Activated naive CD4-positive, alpha-beta T cell treated with anti-CD3 and anti-CD28 coated beads for 36 hours (primary cell): ENCODE data around the gene SMAD2. TPM values are rescaled to one million over a fixed set of nuclear protein-coding genes. Genes with fewer than 3 reads are reported as not detected.
"Not testable (repeated sequence)": the region's sequence is repeated elsewhere in the genome, so short reads cannot be mapped to it uniquely, and the experiment has no call there.

Experiments used
- CTCF ChIA-PET: fragments of 350-600 bp; sonication (Branson Sonifier 250); formaldehyde crosslinking; loops from one replicate; lab custom pipeline; 2021; ENCODE audit warnings: antibody characterized with exemption; lab: Charles Lee
- DNase-seq: peaks from one replicate; pipeline ENCODE4 v3.0.0-alpha.2; 2020
- H3K27ac Mint-ChIP-seq: one replicate; pipeline ENCODE4 v1.8.0; 2021; ENCODE audit warnings: mild to moderate bottlenecking, mixed read lengths
- H3K27me3 Mint-ChIP-seq: one replicate; pipeline ENCODE4 v1.8.0; 2021; ENCODE audit warnings: low read depth, mixed read lengths
- H3K36me3 Mint-ChIP-seq: one replicate; pipeline ENCODE4 v1.8.0; 2021; ENCODE audit warnings: low read depth, mixed read lengths
- H3K4me1 Mint-ChIP-seq: one replicate; pipeline ENCODE4 v1.8.0; 2021; ENCODE audit warnings: low read depth, mixed read lengths
- H3K4me3 Mint-ChIP-seq: one replicate; pipeline ENCODE4 v1.8.0; 2021; ENCODE audit warnings: mild to moderate bottlenecking, moderate library complexity, mixed read lengths
- H3K9me3 Mint-ChIP-seq: one replicate; pipeline ENCODE4 v1.8.0; 2021; ENCODE audit warnings: mixed read lengths
- intact Hi-C: fragments of 100-400 bp; cut with micrococcal nuclease; formaldehyde crosslinking; loops from one replicate; pipeline ENCODE4 v1.15.1; 2023
- total RNA-seq, 2 experiments: library from RNA; stranded (reverse); gene quantifications; one replicate each; pipeline ENCODE4 v1.2.3, GENCODE V29; 2021

SMAD2 gene
- 100 to 1,000 TPM; 106 to 116 TPM for total RNA-seq

DNA sequence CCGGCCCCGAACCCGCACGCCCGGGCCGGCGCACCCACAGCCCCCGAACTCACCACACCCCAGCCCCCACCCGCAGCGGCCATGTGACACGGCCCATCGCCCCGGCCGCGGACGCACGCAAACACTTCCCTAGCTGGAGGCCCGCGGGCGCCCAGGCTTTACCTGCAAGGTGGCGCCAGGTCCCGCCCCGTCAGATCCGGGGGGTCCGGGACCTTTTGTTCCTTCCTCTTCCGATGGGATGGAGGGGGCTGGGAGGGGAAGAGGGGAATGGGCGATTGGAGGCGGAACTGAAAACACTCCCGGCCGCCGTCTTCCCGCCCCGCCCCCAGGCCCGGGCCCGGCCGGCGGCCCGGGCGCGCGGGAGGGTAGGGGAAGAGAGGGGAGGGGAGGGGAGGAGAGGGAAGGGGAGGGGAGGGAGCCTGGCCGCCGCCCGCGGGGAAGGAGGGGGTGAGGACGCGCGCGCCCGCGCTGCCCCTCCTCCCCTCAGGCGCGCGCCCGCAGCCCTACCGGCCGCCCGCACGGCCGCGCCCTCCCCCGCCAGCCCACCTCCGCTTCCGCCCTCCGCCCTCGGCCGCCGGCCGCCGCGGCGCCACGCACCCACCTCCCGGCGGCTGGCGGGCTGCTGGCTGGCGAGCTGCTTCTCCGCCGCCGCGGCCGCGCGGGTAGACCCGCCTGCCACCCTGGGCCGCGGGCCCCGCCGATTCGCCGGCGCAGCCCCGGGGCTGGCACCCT, at the start of gene SMAD2:
TSS of gene SMAD2 (minus strand) at position 461 of the 732 bp plus-strand sequence. CDS start 33,903 bp downstream, outside the sequence.
- peak within 1 kb of the TSS; percentile 81 for H3K4me3 Mint-ChIP-seq
- CTCF ChIA-PET, result interaction anchor here (0.6 to 1.3 kb wide), 2 partner anchors 25 to 83 kb away, joined by 3 read pairs; no protein-coding TSS in a partner anchor
- H3K4me1 Mint-ChIP-seq, result peaks cover 42% of the 10 kb centered on the region

GRCh38 chr18:47979611-47980200, 49.2 kb upstream of the SMAD2 start:
- no peaks in the 10 kb centered on the region for H3K27me3 Mint-ChIP-seq
- H3K9me3 Mint-ChIP-seq, result no peaks in the 10 kb centered on the region
- H3K27ac Mint-ChIP-seq, result no peak overlapping the region
- intact Hi-C loops, result no loop called here
- H3K4me3 Mint-ChIP-seq, result no peak overlapping the region
- no peaks in the 10 kb centered on the region for H3K4me1 Mint-ChIP-seq
- CTCF ChIA-PET, result no interaction called here
- H3K36me3 Mint-ChIP-seq, result no peaks in the 10 kb centered on the region
- DNase-seq, result no peak

More for the DNA sequence above, at the start of gene SMAD2:
- Mint-ChIP-seq H3K36me3 (no peaks in the 10 kb centered on the region), H3K27me3 (no peaks in the 10 kb centered on the region), H3K9me3 (no peaks in the 10 kb centered on the region), H3K27ac (peak within 1 kb of the TSS; percentile 87)
- intact Hi-C loops, result loop anchor here (1.0 to 10.0 kb wide), 7 partner anchors 18 to 1562 kb away; partner anchors contain the start of genes HDHD2 and RPL17
- peak; percentile 79 for DNase-seq

GRCh38 chr18:47978603-47979002, 48.1 kb upstream of the SMAD2 start:
- Mint-ChIP-seq H3K9me3 (no peaks in the 10 kb centered on the region), H3K27me3 (no peaks in the 10 kb centered on the region), H3K27ac (no peak overlapping the region), H3K4me3 (no peak overlapping the region), H3K4me1 (no peaks in the 10 kb centered on the region), H3K36me3 (no peaks in the 10 kb centered on the region)
- DNase-seq, result no peak
- CTCF ChIA-PET, result no interaction called here
- intact Hi-C loops, result no loop called here

DNA sequence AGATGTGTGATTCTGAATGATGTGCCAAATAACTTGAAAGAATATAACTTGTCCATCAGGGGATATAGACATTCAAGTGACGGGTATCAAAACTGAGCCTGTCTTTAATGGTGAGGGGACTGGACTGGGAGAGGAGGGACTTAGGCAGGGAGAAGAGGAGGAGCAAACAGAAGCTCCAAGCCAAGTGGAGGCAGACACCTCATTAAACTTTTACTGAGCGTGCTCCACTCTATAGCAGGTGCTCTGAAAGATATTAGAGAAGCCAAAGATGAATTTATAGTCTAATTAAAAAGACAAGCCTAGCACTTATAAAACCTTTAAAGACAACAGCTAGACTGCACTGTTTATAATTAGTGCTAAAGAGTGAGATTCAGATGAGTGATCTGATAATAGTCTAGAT, 47.7 kb upstream of the SMAD2 start:
- no peak for DNase-seq
- Mint-ChIP-seq H3K9me3 (no peaks in the 10 kb centered on the region), H3K4me1 (no peaks in the 10 kb centered on the region), H3K36me3 (no peaks in the 10 kb centered on the region), H3K27me3 (no peaks in the 10 kb centered on the region), H3K27ac (no peak overlapping the region), H3K4me3 (no peak overlapping the region)
- CTCF ChIA-PET, result no interaction called here
- intact Hi-C loops, result no loop called here

GRCh38 chr18:47975701-47976100, 45.2 kb upstream of the SMAD2 start:
- no peaks in the 10 kb centered on the region for H3K9me3 Mint-ChIP-seq
- H3K27me3 Mint-ChIP-seq, result peaks cover 7% of the 10 kb centered on the region
- intact Hi-C loops, result no loop called here
- no peak overlapping the region for H3K4me3 Mint-ChIP-seq
- H3K27ac Mint-ChIP-seq, result no peak overlapping the region
- no peaks in the 10 kb centered on the region for H3K4me1 Mint-ChIP-seq
- DNase-seq, result no peak
- H3K36me3 Mint-ChIP-seq, result no peaks in the 10 kb centered on the region
- CTCF ChIA-PET, result interaction anchor here (0.7 kb wide), 1 partner anchor 934 kb away, joined by 3 read pairs; no protein-coding TSS in a partner anchor

DNA sequence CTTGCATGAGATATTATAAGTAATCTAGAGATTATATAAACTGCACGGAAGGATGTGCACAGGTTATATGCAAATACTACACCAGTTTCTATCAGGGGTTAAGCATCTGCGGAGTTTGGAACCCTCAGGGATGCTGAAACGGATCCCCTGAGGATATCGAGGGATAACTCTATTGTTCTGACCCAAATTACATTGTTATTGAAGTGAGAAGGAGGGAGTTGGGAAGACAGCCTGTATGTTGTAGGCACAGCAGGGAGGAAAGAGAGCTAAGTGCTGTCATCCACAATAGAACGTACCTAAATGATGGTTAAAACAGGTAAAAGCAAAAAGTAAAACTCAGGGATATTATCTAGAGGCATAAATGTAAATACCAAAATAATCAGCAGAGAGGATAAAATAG, 44.6 kb upstream of the SMAD2 start:
- H3K27me3 Mint-ChIP-seq, result peaks cover 7% of the 10 kb centered on the region
- H3K4me1 Mint-ChIP-seq, result no peaks in the 10 kb centered on the region
- H3K36me3 Mint-ChIP-seq, result no peaks in the 10 kb centered on the region
- intact Hi-C loops, result no loop called here
- CTCF ChIA-PET, result no interaction called here
- H3K27ac Mint-ChIP-seq, result no peak overlapping the region
- H3K4me3 Mint-ChIP-seq, result no peak overlapping the region
- DNase-seq, result no peak
- no peaks in the 10 kb centered on the region for H3K9me3 Mint-ChIP-seq

GRCh38 chr18:47970664-47971531, 40.4 kb upstream of the SMAD2 start:
- Mint-ChIP-seq H3K27me3 (peaks cover 7% of the 10 kb centered on the region), H3K4me1 (no peaks in the 10 kb centered on the region), H3K36me3 (no peaks in the 10 kb centered on the region), H3K4me3 (no peak overlapping the region), H3K9me3 (no peaks in the 10 kb centered on the region), H3K27ac (no peak overlapping the region)
- intact Hi-C loops, result no loop called here
- DNase-seq, result no peak
- CTCF ChIA-PET, result no interaction called here

DNA sequence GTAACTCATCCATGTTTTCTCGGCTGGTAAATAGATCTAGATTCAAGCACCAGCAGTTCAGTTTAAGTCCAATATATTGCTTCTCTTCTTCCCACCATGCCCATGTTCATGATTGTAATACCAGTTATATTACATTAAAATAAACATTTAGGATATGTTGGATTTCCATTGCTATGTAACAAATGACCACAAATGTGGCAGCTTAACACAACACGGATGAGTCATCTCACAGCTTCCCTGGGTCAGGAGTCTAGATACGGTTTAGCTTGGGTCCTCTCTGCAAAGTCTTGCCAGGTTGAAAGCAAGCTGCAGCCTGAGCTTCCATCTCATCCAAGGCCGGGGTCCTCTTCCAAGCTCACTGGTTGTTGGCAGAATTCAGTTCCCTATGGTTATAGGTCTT, 39.4 kb upstream of the SMAD2 start:
- peaks cover 7% of the 10 kb centered on the region for H3K27me3 Mint-ChIP-seq
- H3K4me1 Mint-ChIP-seq, result no peaks in the 10 kb centered on the region
- no peak for DNase-seq
- CTCF ChIA-PET, result no interaction called here
- intact Hi-C loops, result no loop called here
- no peaks in the 10 kb centered on the region for H3K9me3 Mint-ChIP-seq
- no peak overlapping the region for H3K27ac Mint-ChIP-seq
- no peaks in the 10 kb centered on the region for H3K36me3 Mint-ChIP-seq
- no peak overlapping the region for H3K4me3 Mint-ChIP-seq

DNA sequence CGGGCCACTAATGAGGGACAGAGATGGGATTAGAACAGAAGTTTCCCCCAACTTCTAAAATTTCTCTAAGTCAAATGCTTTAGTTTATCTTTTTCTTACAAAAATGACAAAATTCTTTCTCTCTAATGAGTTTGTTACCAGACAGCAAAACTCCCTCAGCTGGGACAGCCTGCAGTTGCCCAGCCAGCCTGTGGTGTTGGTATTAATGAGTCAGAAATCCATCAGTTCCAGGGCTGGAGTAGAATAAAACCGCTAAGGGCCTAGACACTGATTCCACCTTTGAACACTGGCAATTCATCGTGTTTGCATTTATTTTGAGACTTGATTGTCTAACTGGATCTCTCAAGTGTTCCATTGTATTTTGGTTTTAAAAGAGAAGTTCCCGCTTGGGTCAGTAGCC, 38.3 kb upstream of the SMAD2 start:
- CTCF ChIA-PET, result no interaction called here
- H3K9me3 Mint-ChIP-seq, result no peaks in the 10 kb centered on the region
- H3K4me3 Mint-ChIP-seq, result no peak overlapping the region
- peaks cover 7% of the 10 kb centered on the region for H3K27me3 Mint-ChIP-seq
- H3K36me3 Mint-ChIP-seq, result no peaks in the 10 kb centered on the region
- DNase-seq, result no peak
- H3K4me1 Mint-ChIP-seq, result no peaks in the 10 kb centered on the region
- intact Hi-C loops, result no loop called here
- H3K27ac Mint-ChIP-seq, result no peak overlapping the region

GRCh38 chr18:47968006-47968676, 37.7 kb upstream of the SMAD2 start:
- H3K27ac Mint-ChIP-seq, result no peak overlapping the region
- no peaks in the 10 kb centered on the region for H3K9me3 Mint-ChIP-seq
- no peak overlapping the region for H3K4me3 Mint-ChIP-seq
- DNase-seq, result no peak
- H3K36me3 Mint-ChIP-seq, result no peaks in the 10 kb centered on the region
- H3K27me3 Mint-ChIP-seq, result peaks cover 7% of the 10 kb centered on the region
- CTCF ChIA-PET, result no interaction called here
- H3K4me1 Mint-ChIP-seq, result no peaks in the 10 kb centered on the region
- intact Hi-C loops, result no loop called here

DNA sequence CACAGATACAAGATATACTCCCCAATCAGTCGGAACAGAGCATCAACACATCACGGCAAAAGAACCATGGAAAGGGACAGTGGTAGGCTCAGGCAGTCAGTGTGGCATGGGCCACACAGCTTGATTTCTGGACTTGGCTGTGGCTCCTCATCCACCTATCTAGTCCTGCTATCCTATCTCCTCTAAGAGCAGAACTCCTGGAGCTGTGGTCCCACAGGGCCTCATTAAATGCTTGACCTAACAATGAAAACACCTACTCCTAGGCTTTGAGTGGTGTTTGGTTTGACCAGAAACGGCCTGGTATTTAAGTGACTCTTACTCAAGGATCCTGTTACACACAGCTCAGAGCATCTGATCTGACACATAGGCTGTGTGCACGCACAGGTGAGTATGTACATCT, 33.6 kb upstream of the SMAD2 start:
- no peak for DNase-seq
- Mint-ChIP-seq H3K4me3 (no peak overlapping the region), H3K27me3 (no peaks in the 10 kb centered on the region), H3K36me3 (peaks cover 3% of the 10 kb centered on the region), H3K4me1 (no peaks in the 10 kb centered on the region), H3K9me3 (peaks cover 18% of the 10 kb centered on the region), H3K27ac (no peak overlapping the region)
- intact Hi-C loops, result no loop called here
- CTCF ChIA-PET, result interaction anchor here (0.6 kb wide), 1 partner anchor 27 kb away, joined by 3 read pairs; no protein-coding TSS in a partner anchor

DNA sequence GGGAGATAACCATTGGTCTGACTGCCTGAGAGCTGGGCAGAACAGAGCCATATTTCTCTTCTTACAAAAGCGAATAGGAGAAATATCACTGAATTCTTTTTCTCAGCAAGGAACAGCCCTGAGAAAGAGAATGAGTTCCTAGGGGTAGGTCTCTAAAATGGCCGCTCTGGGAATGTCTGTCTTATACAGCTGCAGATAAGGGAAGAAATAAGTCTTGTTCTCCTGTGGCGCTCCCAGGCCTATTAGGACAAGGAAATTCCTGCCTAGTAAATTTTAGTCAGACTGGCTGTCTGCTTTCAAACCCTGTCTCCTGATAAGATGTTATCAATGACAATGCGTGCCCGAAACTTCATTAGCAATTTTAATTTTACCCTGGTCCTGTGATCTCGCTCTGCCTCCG, 30.5 kb upstream of the SMAD2 start:
- DNase-seq, intact Hi-C loops, H3K27me3 Mint-ChIP-seq, H3K36me3 Mint-ChIP-seq, H3K4me3 Mint-ChIP-seq, H3K27ac Mint-ChIP-seq, H3K4me1 Mint-ChIP-seq: not testable (repeated sequence)
- CTCF ChIA-PET, result interaction anchor here (0.7 kb wide), 1 partner anchor 155 kb away, joined by 3 read pairs; no protein-coding TSS in a partner anchor
- peaks cover 18% of the 10 kb centered on the region for H3K9me3 Mint-ChIP-seq
